MM.1S (cell line): ENCODE measurements around the gene PLSCR2.
"Not testable (repeated sequence)": the region's sequence is repeated elsewhere in the genome, so short reads cannot be mapped to it uniquely, and the experiment has no call there.

Experiments
- DNase-seq: peaks from one replicate; pipeline ENCODE4 v3.0.0-alpha.2; 2015
- H2AFZ ChIP-seq: fragments of 300-600 bp; sonication (generic); 2 replicates; pipeline ENCODE4 v1.6.0; 2016; ENCODE audit warnings: antibody characterized with exemption, low read length
- H3F3A ChIP-seq: fragments of 300-600 bp; sonication (generic); 2 replicates; pipeline ENCODE4 v1.6.1; 2016; ENCODE audit warnings: mild to moderate bottlenecking, antibody characterized with exemption, low read length, moderate library complexity, mixed read lengths; ENCODE audit not compliant: insufficient read depth
- H3K27ac ChIP-seq: fragments of 300-600 bp; sonication (generic); 2 replicates; pipeline ENCODE4 v1.5.1; 2016; ENCODE audit warnings: mild to moderate bottlenecking, low read length
- H3K27me3 ChIP-seq: fragments of 300-600 bp; sonication (generic); replicated peaks from 2 replicates; pipeline ENCODE4 v1.6.0; 2016; ENCODE audit warnings: low read length; ENCODE audit not compliant: insufficient read depth
- H3K36me3 ChIP-seq: fragments of 300-600 bp; sonication (generic); replicated peaks from 2 replicates; pipeline ENCODE4 v1.6.1; 2016; ENCODE audit warnings: mild to moderate bottlenecking, low read length, mixed read lengths; ENCODE audit not compliant: insufficient read depth
- H3K4me1 ChIP-seq: fragments of 300-600 bp; sonication (generic); 2 replicates; pipeline ENCODE4 v1.6.1; 2016; ENCODE audit warnings: low read length, mixed read lengths
- H3K4me2 ChIP-seq: fragments of 300-600 bp; sonication (generic); 2 replicates; pipeline ENCODE4 v1.6.0; 2016; ENCODE audit warnings: low read depth, low read length
- H3K4me3 ChIP-seq: fragments of 300-600 bp; sonication (generic); 2 replicates; pipeline ENCODE4 v1.5.1; 2016; ENCODE audit warnings: low read length, mixed read lengths
- H3K79me2 ChIP-seq: fragments of 300-600 bp; sonication (generic); 2 replicates; pipeline ENCODE4 v1.6.1; 2016; ENCODE audit warnings: mixed run types, low read length, mixed read lengths
- H3K9ac ChIP-seq: fragments of 300-600 bp; sonication (generic); 2 replicates; pipeline ENCODE4 v1.6.1; 2016; ENCODE audit warnings: low read length, mixed read lengths
- H3K9me2 ChIP-seq: fragments of 300-600 bp; sonication (generic); replicated peaks from 2 replicates; pipeline ENCODE4 v1.6.1; 2016; ENCODE audit warnings: mild to moderate bottlenecking, low read length, mixed read lengths; ENCODE audit not compliant: insufficient read depth
- H3K9me3 ChIP-seq: fragments of 300-600 bp; sonication (generic); replicated peaks from 2 replicates; pipeline ENCODE4 v1.6.1; 2016; ENCODE audit warnings: mild to moderate bottlenecking, low read length, mixed read lengths; ENCODE audit not compliant: insufficient read depth
- H4K20me1 ChIP-seq: fragments of 300-600 bp; sonication (generic); 2 replicates; pipeline ENCODE4 v1.6.1; 2016; ENCODE audit warnings: mild to moderate bottlenecking, low read length, moderate library complexity, mixed read lengths; ENCODE audit not compliant: insufficient read depth
- CTCF ChIP-seq: fragments of 300-600 bp; sonication (generic); IDR thresholded peaks from 2 replicates; pipeline ENCODE4 v1.5.1; 2016; ENCODE audit warnings: antibody characterized with exemption, low read length, mixed read lengths
- EZH2 ChIP-seq: fragments of 300-600 bp; sonication (generic); optimal IDR thresholded peaks from 2 replicates; pipeline ENCODE3; 2017; ENCODE audit warnings: low read depth, mild to moderate bottlenecking, antibody characterized with exemption, low read length, mixed read lengths
- EZH2phosphoT487 ChIP-seq: fragments of 300-600 bp; sonication (generic); IDR thresholded peaks from 2 replicates; pipeline ENCODE4 v1.6.1; 2018; ENCODE audit warnings: antibody characterized with exemption, low read length

PLSCR2 gene

GRCh38 chr3:146501752-146502151, 32.4 kb upstream of the PLSCR2 start:
- Histone ChIP-seq H3K9ac (no peak overlapping the region), H3K4me3 (no peak overlapping the region), H3K79me2 (no peaks in the 10 kb centered on the region), H3K27me3 (no peaks in the 10 kb centered on the region), H3K9me2 (no peaks in the 10 kb centered on the region), H3K9me3 (no peaks in the 10 kb centered on the region), H2AFZ (no peak overlapping the region), H3F3A (no peaks in the 10 kb centered on the region), H4K20me1 (no peaks in the 10 kb centered on the region), H3K27ac (no peak overlapping the region), H3K4me1 (no peaks in the 10 kb centered on the region), H3K4me2 (no peak overlapping the region), H3K36me3 (no peaks in the 10 kb centered on the region)
- DNase-seq: no peak
- no peak for TF ChIP-seq EZH2
- TF ChIP-seq CTCF: no peak
- no peak for TF ChIP-seq EZH2phosphoT487

GRCh38 chr3:146499701-146500100, 30.3 kb upstream of the PLSCR2 start:
- no peaks in the 10 kb centered on the region for H3K36me3 ChIP-seq
- TF ChIP-seq CTCF: no peak
- TF ChIP-seq EZH2phosphoT487: no peak
- TF ChIP-seq EZH2: no peak
- H3K79me2 ChIP-seq: no peaks in the 10 kb centered on the region
- no peaks in the 10 kb centered on the region for H3F3A ChIP-seq
- H3K4me1 ChIP-seq: no peaks in the 10 kb centered on the region
- H3K27me3 ChIP-seq: no peaks in the 10 kb centered on the region
- no peak overlapping the region for H3K27ac ChIP-seq
- no peak overlapping the region for H3K4me2 ChIP-seq
- no peaks in the 10 kb centered on the region for H3K9me3 ChIP-seq
- H3K4me3 ChIP-seq: no peak overlapping the region
- DNase-seq: no peak
- no peak overlapping the region for H2AFZ ChIP-seq
- no peaks in the 10 kb centered on the region for H4K20me1 ChIP-seq
- no peaks in the 10 kb centered on the region for H3K9me2 ChIP-seq
- no peak overlapping the region for H3K9ac ChIP-seq

- H3K4me3 ChIP-seq: no peak overlapping the region
- no peak overlapping the region for H3K27ac ChIP-seq
- no peak overlapping the region for H3K9ac ChIP-seq
- no peak overlapping the region for H2AFZ ChIP-seq
- H3K36me3 ChIP-seq: no peaks in the 10 kb centered on the region
- H3K79me2 ChIP-seq: no peaks in the 10 kb centered on the region
- H3K4me2 ChIP-seq: no peak overlapping the region
- H3K27me3 ChIP-seq: no peaks in the 10 kb centered on the region
- no peaks in the 10 kb centered on the region for H4K20me1 ChIP-seq
- no peak for TF ChIP-seq EZH2
- TF ChIP-seq CTCF: no peak
- no peak for TF ChIP-seq EZH2phosphoT487
- no peak for DNase-seq
- no peaks in the 10 kb centered on the region for H3F3A ChIP-seq
- no peaks in the 10 kb centered on the region for H3K9me2 ChIP-seq
- H3K9me3 ChIP-seq: no peaks in the 10 kb centered on the region
- no peaks in the 10 kb centered on the region for H3K4me1 ChIP-seq
Measured at GRCh38 chr3:146498002-146498736, 28.8 kb upstream of the PLSCR2 start.

GRCh38 chr3:146497145-146497843, 27.9 kb upstream of the PLSCR2 start:
- not testable (repeated sequence) for H3K9me2 ChIP-seq, H3K36me3 ChIP-seq, H3F3A ChIP-seq, H3K27me3 ChIP-seq, H4K20me1 ChIP-seq, DNase-seq, H3K27ac ChIP-seq, H3K4me1 ChIP-seq, H2AFZ ChIP-seq, H3K9ac ChIP-seq, H3K4me3 ChIP-seq, H3K4me2 ChIP-seq, H3K9me3 ChIP-seq, H3K79me2 ChIP-seq
